SHP77 (cell line): ENCODE measurements around the gene MAGI1.

Source experiments
- DNase-seq, 2 experiments: peaks; one replicate each; lab custom pipeline; 2025; lab: John Stamatoyannopoulos, UW

MAGI1 gene

GRCh38 chr3:66014056-66014455, 24.7 kb downstream of the MAGI1 start:
- no peak for DNase-seq

- DNase-seq, result no peak
Measured at GRCh38 chr3:66012711-66013110, 26.0 kb downstream of the MAGI1 start.

GRCh38 chr3:66010739-66011655, 27.7 kb downstream of the MAGI1 start:
- DNase-seq, result no peak

GRCh38 chr3:66010348-66010738, 28.4 kb downstream of the MAGI1 start:
- DNase-seq, result no peak

GRCh38 chr3:66004244-66004643, 34.5 kb downstream of the MAGI1 start:
- DNase-seq, result no peak

GRCh38 chr3:66001626-66002025, 37.1 kb downstream of the MAGI1 start:
- DNase-seq, result no peak

GRCh38 chr3:66000506-66000905, 38.2 kb downstream of the MAGI1 start:
- DNase-seq, result no peak

- DNase-seq, result no peak
Measured at GRCh38 chr3:65999606-66000005, 39.1 kb downstream of the MAGI1 start.

DNA sequence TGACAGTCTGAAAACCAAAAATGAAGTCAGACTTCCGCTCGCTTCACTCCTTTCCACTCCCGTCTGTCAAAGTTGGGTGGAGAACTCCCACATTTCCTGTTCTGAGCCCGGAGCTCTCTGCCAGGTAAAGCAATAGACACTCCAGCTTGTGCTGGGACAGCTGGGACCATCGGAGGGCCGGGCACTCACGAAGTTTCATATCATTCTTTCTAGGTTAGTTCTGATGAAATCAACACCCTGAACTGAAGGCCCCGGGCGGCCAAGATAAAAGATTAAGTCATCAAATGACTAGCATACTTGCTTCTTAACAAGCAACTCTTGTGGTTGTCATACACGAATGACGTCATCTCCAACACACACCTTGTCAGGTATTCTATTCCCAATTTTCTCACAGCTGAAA, 42.1 kb downstream of the MAGI1 start:
- DNase-seq, result no peak

GRCh38 chr3:65995515-65995914, 43.2 kb downstream of the MAGI1 start:
- DNase-seq, result no peak

DNA sequence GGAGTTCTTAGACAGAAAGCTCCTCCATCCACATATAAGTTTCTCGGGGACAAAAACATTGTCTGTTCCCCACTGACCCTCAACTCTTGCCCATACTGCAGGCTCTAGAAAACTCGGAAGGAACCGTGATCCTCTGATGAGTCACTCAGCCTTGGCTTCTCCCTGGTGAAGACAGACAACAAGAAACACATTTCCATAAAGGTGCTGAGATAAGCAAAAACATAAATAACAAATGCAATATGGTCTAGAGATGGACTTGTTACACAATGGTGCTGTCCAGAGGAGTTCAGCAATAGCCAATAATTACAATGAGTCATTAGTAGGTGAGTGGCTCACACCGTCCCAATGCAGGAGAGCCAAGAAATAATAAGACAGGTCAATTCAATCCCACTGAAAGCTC, 43.7 kb downstream of the MAGI1 start:
- DNase-seq, result no peak

DNA sequence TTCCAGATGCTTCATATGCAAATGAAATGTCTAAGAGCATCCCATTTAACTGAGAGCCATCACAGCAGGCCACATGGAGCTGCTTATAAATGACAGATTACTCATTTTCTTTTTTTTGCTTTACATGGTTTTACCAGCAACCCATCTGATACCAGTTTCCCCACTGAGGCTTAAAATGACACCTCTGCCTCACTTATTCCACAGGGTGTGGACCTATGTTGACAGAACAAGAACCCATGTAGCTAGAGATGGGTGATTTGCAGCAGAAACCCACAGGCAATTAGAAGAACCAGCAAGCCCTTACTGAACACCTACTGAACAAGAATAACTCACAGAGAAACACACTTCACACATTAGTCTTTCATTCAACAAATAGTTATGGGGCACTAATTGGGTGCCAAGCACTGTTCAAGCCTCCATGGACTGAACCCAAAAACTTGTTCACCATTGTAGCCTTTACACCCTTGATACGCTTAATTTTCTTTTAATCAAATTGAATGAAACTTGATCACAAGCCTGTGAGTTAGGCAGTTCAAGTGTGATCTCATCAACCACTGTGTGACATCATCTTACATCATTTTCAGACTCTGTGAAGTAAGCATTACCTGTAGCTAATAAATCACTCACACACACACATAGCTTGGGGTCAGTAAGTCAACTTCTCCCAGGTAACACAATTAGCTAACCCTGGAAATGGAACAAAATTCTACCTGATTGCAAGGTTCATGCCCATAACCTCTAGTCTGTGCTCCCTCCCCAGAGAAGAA, 45.4 kb downstream of the MAGI1 start:
- no peak for DNase-seq

DNA sequence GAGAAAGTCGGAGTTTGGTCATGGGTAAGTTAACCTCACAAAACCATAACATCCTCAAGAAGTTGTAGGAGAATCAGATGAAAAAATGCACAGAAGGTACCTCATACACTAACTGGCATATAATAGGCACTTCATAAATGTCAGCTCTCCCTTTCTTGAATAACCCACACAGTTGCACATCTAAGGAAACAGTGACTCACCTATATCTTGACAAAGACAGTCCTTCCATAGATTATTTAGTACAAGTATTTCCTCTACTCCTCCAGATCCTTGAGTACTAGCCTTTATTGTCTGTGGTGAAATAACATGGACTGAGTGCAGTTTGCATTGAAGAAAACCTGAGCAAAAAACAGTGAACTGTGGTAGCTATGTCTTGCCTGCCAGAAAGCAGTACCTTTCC, 46.6 kb downstream of the MAGI1 start:
- no peak for DNase-seq

DNA sequence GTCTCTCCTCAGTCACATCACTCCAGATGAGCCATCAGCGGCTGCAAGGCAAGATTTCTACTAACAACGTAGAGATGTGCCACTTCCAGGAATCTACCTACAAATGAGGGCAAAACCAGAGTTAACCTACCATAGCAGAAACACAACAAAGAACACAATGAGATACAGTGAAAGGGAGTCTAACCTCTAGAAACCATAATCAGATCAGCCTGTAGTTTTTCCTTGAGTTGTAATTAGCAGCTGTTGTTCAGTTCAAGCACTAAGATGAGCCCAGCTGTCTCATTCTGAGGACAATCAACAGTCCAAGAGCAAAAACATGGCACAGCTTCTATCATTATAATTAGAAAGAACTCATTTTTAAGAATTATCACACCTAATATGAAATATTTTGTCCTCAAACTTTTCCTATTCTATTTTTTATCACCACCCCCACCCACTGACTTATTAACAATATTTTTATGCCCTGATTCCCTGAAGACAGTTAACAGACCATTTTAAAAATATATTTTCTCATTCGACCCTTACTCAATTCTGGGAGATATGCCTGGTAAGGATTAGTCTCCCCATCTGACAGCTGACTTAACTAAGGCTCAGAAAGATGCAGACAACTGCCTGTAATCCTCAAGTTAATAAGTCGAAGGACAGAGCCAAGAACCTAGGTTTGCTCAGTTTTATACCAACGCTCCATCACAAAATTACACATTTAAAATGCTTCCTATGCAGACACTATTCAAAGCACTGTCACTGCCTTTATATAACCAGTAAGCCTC, 50.1 kb downstream of the MAGI1 start:
- DNase-seq, result no peak

- no peak for DNase-seq
Measured at GRCh38 chr3:65986285-65986684, 52.4 kb downstream of the MAGI1 start.

GRCh38 chr3:65984975-65985374, 53.7 kb downstream of the MAGI1 start:
- no peak for DNase-seq

DNA sequence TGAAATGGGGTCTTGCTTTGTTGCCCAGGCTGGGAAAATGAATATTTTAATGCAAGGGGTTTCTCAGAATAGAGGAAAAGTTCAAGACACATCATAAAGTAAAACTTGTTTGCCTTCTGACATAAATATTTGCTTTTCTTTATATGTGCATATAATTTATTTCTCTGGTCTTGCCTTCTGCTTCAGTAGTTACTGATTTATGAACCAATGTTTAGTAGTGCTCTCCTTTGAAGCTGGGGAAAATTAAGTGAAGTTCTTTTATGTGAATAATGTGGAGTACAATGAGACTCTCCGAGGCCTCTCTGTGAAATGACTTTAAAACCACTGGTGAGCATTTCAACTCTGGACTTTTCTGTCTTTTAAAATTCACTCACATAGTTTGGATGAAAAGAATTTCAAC, 55.6 kb downstream of the MAGI1 start:
- DNase-seq, result no peak

GRCh38 chr3:65979731-65980130, 59.0 kb downstream of the MAGI1 start:
- DNase-seq, result no peak

DNA sequence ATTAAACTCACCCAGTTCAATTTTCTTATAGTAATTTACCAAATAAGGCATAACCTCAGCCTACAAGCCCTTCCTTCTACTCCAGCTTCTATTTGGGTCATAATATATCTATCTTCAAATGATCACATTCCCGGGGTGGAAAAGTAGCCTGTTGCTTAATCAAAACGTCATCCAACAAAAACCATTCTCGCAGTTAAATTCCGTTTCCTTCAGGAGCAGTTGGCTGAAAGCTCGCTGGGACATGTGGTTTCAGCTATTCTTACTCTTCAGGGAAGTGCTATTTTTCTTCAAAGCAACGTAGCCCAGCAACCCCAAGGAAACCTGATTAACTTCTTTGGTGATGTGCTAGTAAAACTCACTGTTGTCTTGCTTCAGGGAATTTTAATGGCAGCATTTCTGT, 59.6 kb downstream of the MAGI1 start:
- DNase-seq, result no peak

DNA sequence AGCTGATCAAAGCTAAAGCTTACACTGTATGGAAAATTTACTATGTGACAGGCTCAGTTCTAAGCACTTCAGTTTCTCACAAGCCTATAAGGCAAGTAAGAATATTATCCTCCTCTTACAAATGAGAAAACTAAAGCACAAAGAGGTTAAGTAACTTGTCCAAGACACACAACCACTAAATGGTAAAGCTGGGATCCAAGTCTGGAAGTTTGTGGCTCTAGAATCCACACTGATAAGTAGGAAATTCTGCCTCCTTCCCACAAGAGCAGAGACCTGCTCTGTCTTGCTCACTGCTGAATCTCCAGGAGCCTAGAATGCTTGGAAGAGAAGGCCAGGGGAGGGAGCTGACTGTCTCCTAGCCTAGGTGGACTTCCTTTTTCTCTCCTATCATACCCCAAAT, 60.6 kb downstream of the MAGI1 start:
- no peak for DNase-seq

- DNase-seq, result no peak
Measured at GRCh38 chr3:65975032-65975431, 63.7 kb downstream of the MAGI1 start.

DNA sequence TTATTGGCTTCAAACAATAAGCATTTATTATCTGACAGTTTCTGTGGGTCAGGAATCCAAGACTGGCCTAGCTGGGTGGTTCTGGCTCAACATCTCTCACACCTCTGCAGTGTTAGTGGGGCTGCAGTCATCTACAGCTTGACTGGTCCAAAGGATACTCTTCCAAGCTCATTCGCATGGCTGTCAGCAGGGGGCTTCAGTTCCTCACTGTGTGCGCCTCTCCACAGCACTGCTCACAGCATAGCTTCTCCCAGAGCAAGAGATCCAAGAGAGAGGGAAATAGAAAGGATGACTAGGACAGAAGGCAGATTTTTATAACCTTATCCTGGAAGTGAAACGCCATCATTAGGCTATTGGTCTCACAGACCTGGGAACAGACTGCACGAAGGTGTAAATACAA, 64.2 kb downstream of the MAGI1 start:
- DNase-seq, result no peak

GRCh38 chr3:65972765-65973164, 66.0 kb downstream of the MAGI1 start:
- no peak for DNase-seq
